H1 (cell line): ENCODE results near the gene KLHL40. TPM values are rescaled to one million over a fixed set of nuclear protein-coding genes. Genes with fewer than 3 reads are reported as not detected.

Experiments
- CTCF ChIA-PET: fragments of 300-600 bp; sonication (Branson Sonifier 250); formaldehyde crosslinking; loops from one replicate; lab custom pipeline; 2021; ENCODE audit not compliant: partially characterized antibody; lab: Charles Lee
- POLR2A ChIA-PET: fragments of 300-600 bp; sonication (Branson Sonifier 250); formaldehyde crosslinking; loops from one replicate; lab custom pipeline; 2021; ENCODE audit warnings: inconsistent platforms; ENCODE audit not compliant: partially characterized antibody; lab: Charles Lee
- DNase-seq, 2 experiments: peaks; one replicate each; pipeline versions ENCODE4 v3.0.0 to v3.0.0-alpha.2; 2010 to 2022; ENCODE audit warnings: low spot score in 2 of 2, low read depth in 1 of 2, mixed read lengths in 1 of 2
- FAIRE-seq: peaks from 2 replicates; lab custom pipeline; 2011; peaks lifted over from hg19 to GRCh38; lab: Jason Lieb, UNC
- H2AFZ ChIP-seq: 2 replicates; pipeline ENCODE4 v1.8.1; 2012; ENCODE audit warnings: low read length, inconsistent platforms
- H2AK5ac ChIP-seq: 2 replicates; pipeline ENCODE4 v1.6.1; 2013; ENCODE audit warnings: low read depth, low read length
- H2BK120ac ChIP-seq: replicated peaks from 2 replicates; pipeline ENCODE3; 2013; ENCODE audit warnings: low read depth, low read length, inconsistent platforms
- H2BK12ac ChIP-seq: 2 replicates; pipeline ENCODE4 v1.6.1; 2013; ENCODE audit warnings: low read depth, low read length
- H2BK15ac ChIP-seq: 2 replicates; pipeline ENCODE4 v1.6.1; 2013; ENCODE audit warnings: low read length
- H2BK20ac ChIP-seq: 2 replicates; pipeline ENCODE4 v1.6.1; 2013; ENCODE audit warnings: low read length
- H2BK5ac ChIP-seq: 2 replicates; pipeline ENCODE4 v1.6.1; 2013; ENCODE audit warnings: low read depth, low read length
- H3K14ac ChIP-seq: 2 replicates; pipeline ENCODE4 v1.6.1; 2013; ENCODE audit warnings: inconsistent platforms; ENCODE audit not compliant: insufficient read length
- H3K18ac ChIP-seq: 2 replicates; pipeline ENCODE4 v1.6.1; 2013; ENCODE audit warnings: low read length; ENCODE audit errors: extremely low read depth
- H3K23ac ChIP-seq: 2 replicates; pipeline ENCODE4 v1.6.1; 2013; ENCODE audit warnings: inconsistent platforms; ENCODE audit not compliant: insufficient read length
- H3K23me2 ChIP-seq: 2 replicates; pipeline ENCODE4 v1.6.1; 2013; ENCODE audit warnings: low read depth, low read length
- H3K27ac ChIP-seq: 2 replicates; pipeline ENCODE4 v1.6.1; 2011; ENCODE audit warnings: low read depth, low read length, inconsistent platforms
- H3K27me3 ChIP-seq, 4 experiments: replicated peaks in 1 of 4; 1 replicate in 1 of 4; 2 replicates in 3 of 4; pipeline versions ENCODE4 v1.6.1 to v1.8.1; 2011 to 2013; ENCODE audit warnings: low read length in 3 of 4, mild to moderate bottlenecking in 3 of 4, inconsistent platforms in 2 of 4, mixed read lengths in 2 of 4, moderate library complexity in 1 of 4; ENCODE audit not compliant: control insufficient read depth in 3 of 4, insufficient read depth in 3 of 4; ENCODE audit errors: extremely low read depth in 1 of 4
- H3K36me3 ChIP-seq, 4 experiments: 2 replicates each; pipeline versions ENCODE4 v1.6.1 to v1.8.1; 2011 to 2013; ENCODE audit warnings: mild to moderate bottlenecking in 4 of 4, low read length in 3 of 4, moderate library complexity in 2 of 4, control low read depth in 1 of 4, inconsistent platforms in 1 of 4; ENCODE audit not compliant: insufficient read depth in 4 of 4, control insufficient read depth in 2 of 4
- H3K4ac ChIP-seq: replicated peaks from 2 replicates; pipeline ENCODE3; 2013; ENCODE audit warnings: low read length, low read depth, mixed read lengths, inconsistent platforms; ENCODE audit not compliant: insufficient read length
- H3K4me1 ChIP-seq, 4 experiments: replicated peaks in 1 of 4; 1 replicate in 1 of 4; 2 replicates in 3 of 4; pipeline versions ENCODE4 v1.6.1 to v1.8.1; 2011 to 2013; ENCODE audit warnings: low read length in 3 of 4, inconsistent platforms in 2 of 4, mixed read lengths in 1 of 4; ENCODE audit not compliant: insufficient read depth in 4 of 4, control insufficient read depth in 3 of 4
- H3K4me2 ChIP-seq, 2 experiments: 2 replicates each; pipeline versions ENCODE4 v1.6.1 to v1.8.1; 2011 to 2013; ENCODE audit warnings: low read depth in 2 of 2, low read length in 2 of 2, control low read depth in 1 of 2, inconsistent platforms in 1 of 2, mild to moderate bottlenecking in 1 of 2; ENCODE audit not compliant: insufficient read depth in 1 of 2
- H3K4me3 ChIP-seq, 4 experiments: fragments of 200-600, 300-600 bp in 1 of 4; sonication (generic), shearing (Covaris generic), sonication (Bioruptor Twin) in 1 of 4; 2 replicates each; pipeline versions ENCODE4 v1.5.1 to v1.8.1; 2011 to 2016; ENCODE audit warnings: low read length in 4 of 4, low read depth in 3 of 4, control low read depth in 2 of 4, inconsistent platforms in 2 of 4, mild to moderate bottlenecking in 2 of 4, mixed read lengths in 1 of 4, moderate library complexity in 1 of 4; ENCODE audit not compliant: insufficient read depth in 2 of 4; ENCODE audit errors: extremely low read depth in 1 of 4
- H3K56ac ChIP-seq: replicated peaks from 2 replicates; pipeline ENCODE3; 2013; ENCODE audit warnings: low read depth, mild to moderate bottlenecking, mixed read lengths, low read length, inconsistent platforms; ENCODE audit not compliant: insufficient read length
- H3K79me1 ChIP-seq: 2 replicates; pipeline ENCODE4 v1.6.1; 2013; ENCODE audit warnings: low read depth, low read length, control low read depth
- H3K79me2 ChIP-seq, 2 experiments: 2 replicates each; pipeline versions ENCODE4 v1.6.1 to v1.8.1; 2012 to 2013; ENCODE audit warnings: low read length in 2 of 2, mild to moderate bottlenecking in 2 of 2, inconsistent platforms in 1 of 2; ENCODE audit not compliant: insufficient read depth in 2 of 2, control insufficient read depth in 1 of 2
- H3K9ac ChIP-seq, 4 experiments: replicated peaks in 1 of 4; 1 replicate in 1 of 4; 2 replicates in 3 of 4; pipeline versions ENCODE4 v1.6.1 to v1.8.1; 2011 to 2013; ENCODE audit warnings: low read depth in 3 of 4, low read length in 3 of 4, control low read depth in 2 of 4, mild to moderate bottlenecking in 2 of 4, moderate library complexity in 2 of 4, inconsistent platforms in 1 of 4; ENCODE audit errors: extremely low read depth in 1 of 4
- H3K9me3 ChIP-seq, 2 experiments: 2 replicates each; pipeline versions ENCODE4 v1.6.1 to v1.8.1; 2012 to 2013; ENCODE audit warnings: mild to moderate bottlenecking in 2 of 2, moderate library complexity in 2 of 2, control low read depth in 1 of 2, inconsistent platforms in 1 of 2, low read depth in 1 of 2, low read length in 1 of 2, mixed read lengths in 1 of 2; ENCODE audit not compliant: insufficient read depth in 2 of 2
- H4K20me1 ChIP-seq, 2 experiments: replicated peaks in 1 of 2; 2 replicates each; pipeline versions ENCODE3 to v1.8.1; 2011 to 2013; ENCODE audit warnings: inconsistent platforms in 2 of 2, low read length in 2 of 2, mild to moderate bottlenecking in 1 of 2; ENCODE audit not compliant: insufficient read depth in 2 of 2, control insufficient read depth in 1 of 2
- H4K5ac ChIP-seq: 2 replicates; pipeline ENCODE4 v1.6.1; 2013; ENCODE audit warnings: low read length, low read depth, mixed read lengths, inconsistent platforms; ENCODE audit not compliant: insufficient read length
- H4K8ac ChIP-seq: 2 replicates; pipeline ENCODE4 v1.8.0; 2013; ENCODE audit warnings: mild to moderate bottlenecking, moderate library complexity, low read length, inconsistent platforms; ENCODE audit not compliant: insufficient read depth; ENCODE audit errors: extremely low read depth
- H4K91ac ChIP-seq: replicated peaks from 2 replicates; pipeline ENCODE3; 2013; ENCODE audit warnings: low read length, mixed read lengths, inconsistent platforms; ENCODE audit not compliant: insufficient read length
- POLR2A ChIP-seq, 2 experiments: IDR thresholded peaks; 1 replicate in 1 of 2; 2 replicates in 1 of 2; pipeline ENCODE4 v1.6.1; 2011; ENCODE audit warnings: low read depth in 2 of 2, low read length in 2 of 2, mild to moderate bottlenecking in 2 of 2; ENCODE audit errors: control extremely low read depth in 1 of 2
- RFX5 ChIP-seq: IDR thresholded peaks from 2 replicates; pipeline ENCODE4 v1.6.1; 2011; ENCODE audit warnings: low read depth, low read length, improper control_type of control experiment, borderline replicate concordance
- WGBS, 2 experiments: shearing (Covaris generic) in 1 of 2; methylation state at CpG; one replicate each; pipeline versions ENCODE4 v1.1.6 to v1.1.7; 2013 to 2015; ENCODE audit warnings: low lambda C conversion rate in 2 of 2, mixed read lengths in 2 of 2, inconsistent platforms in 1 of 2, low coverage in 1 of 2, missing lambda C conversion rate in 1 of 2; ENCODE audit not compliant: insufficient replicate concordance in 2 of 2, insufficient coverage in 1 of 2, insufficient read length in 1 of 2; ENCODE audit errors: extremely low coverage in 1 of 2, missing lambda C conversion rate in 1 of 2; 5-methylcytosine and 5-hydroxymethylcytosine counted together
- polyA plus RNA-seq, 7 experiments: library from polyadenylated mRNA; depleted of rRNA in 3 of 7; stranded (reverse) in 5 of 7; unstranded in 2 of 7; fragments of >200 nt in 5 of 7; fragments of 200-250 nt in 2 of 7; gene quantifications; 1 replicate in 5 of 7; 2 replicates in 1 of 7; 4 replicates in 1 of 7; pipeline versions ENCODE4 v1.2.1 to v1.2.3, GENCODE V29; 2011 to 2013; ENCODE audit warnings: missing spikeins in 2 of 7, mixed read lengths in 2 of 7
- total RNA-seq: library from RNA; stranded (reverse); fragmentation: NEBNext Ultra II Directional; extraction: Animal tissue kit (Norgen Biotek cat#: 25700); gene quantifications from 2 replicates; pipeline ENCODE4 v1.2.1, GENCODE V29; 2021

Gene KLHL40
- total and polyA plus RNA-seq, 2 of the 8 experiments (the other 6 are each of a cell fraction or from before 2014, with no cell fraction given) = 0.02 TPM; not detected in 1

- no peak overlapping the region for H2AFZ ChIP-seq
- H4K8ac ChIP-seq = peak overlapping the region; percentile 29; the same call in 1 of the 2 replicates
- H3K14ac ChIP-seq = no peak overlapping the region
- H3K18ac ChIP-seq = no peak overlapping the region
- no peak for TF ChIP-seq RFX5
- TF ChIP-seq POLR2A (IDR thresholded peaks at IDR 0.05; ENCODE audit: control extremely low read depth in 1 of 2, low read depth in 2 of 2, low read length in 2 of 2) = 0 out of 3 replicates have a peak, but pooled peaks of 1 of the 2 experiments have one; percentile 9
- no peaks in the 10 kb centered on the region for H3K36me3 ChIP-seq
- DNase-seq = no peak
- POLR2A ChIA-PET = interaction anchor here (2.5 kb wide), 1 partner anchor 9 kb away, joined by 7 read pairs; no protein-coding TSS in a partner anchor
- 0 out of 4 replicates have a peak, but pooled peaks cover 0 to 2% of the 10 kb centered on the region in 2 experiments for H3K9me3 ChIP-seq
- CTCF ChIA-PET = interaction anchor here (1.2 to 1.9 kb wide), 2 partner anchors 43 to 86 kb away, joined by 5 to 6 read pairs; no protein-coding TSS in a partner anchor
- no peak for FAIRE-seq
- no peak overlapping the region for H3K9ac ChIP-seq
- H3K23me2 ChIP-seq = no peaks in the 10 kb centered on the region
- no peak overlapping the region for H2BK120ac ChIP-seq
- peaks cover 0 to 2% (median 0%) of the 10 kb centered on the region in 4 experiments; a peak in 2 of 7 replicates for H3K27me3 ChIP-seq
- no peak overlapping the region for H3K4ac ChIP-seq
- WGBS, 2 experiments = 77% methylated on average over 2 of the region's 2 CpGs; no CpG with 5 or more reads in 1 of the 2 experiments
- H3K79me2 ChIP-seq = no peaks in the 10 kb centered on the region
- H4K5ac ChIP-seq = no peak overlapping the region
- H2AK5ac ChIP-seq = no peak overlapping the region
- H3K4me3 ChIP-seq = no peak overlapping the region
- no peak overlapping the region for H3K23ac ChIP-seq
- H3K27ac ChIP-seq = no peak overlapping the region
- H2BK12ac ChIP-seq = 0 out of 2 replicates have a peak overlapping the region, but pooled peaks have one; percentile 9
- H3K79me1 ChIP-seq = no peaks in the 10 kb centered on the region
- no peak overlapping the region for H2BK5ac ChIP-seq
- H3K4me2 ChIP-seq = no peak overlapping the region
- H3K4me1 ChIP-seq = peaks cover 0 to 7% (median 0%) of the 10 kb centered on the region in 4 experiments; a peak in 2 of 7 replicates
- no peak overlapping the region for H2BK15ac ChIP-seq
- H4K20me1 ChIP-seq = peaks cover 0 to 2% of the 10 kb centered on the region in 2 experiments
- H3K56ac ChIP-seq = no peak overlapping the region
- no peak overlapping the region for H2BK20ac ChIP-seq
- H4K91ac ChIP-seq = no peak overlapping the region
Measured at GRCh38 chr3:42668413-42668760, 16.9 kb upstream of the KLHL40 start.
